Parathyroid adenoma (tissue), 2 donors: ENCODE measurements around the gene SP100.

Experiments used
- H2AFZ ChIP-seq: fragments of 300-600 bp; sonication (generic); one replicate; pipeline ENCODE4 v1.7.0; 2017; ENCODE audit warnings: antibody characterized with exemption, mild to moderate bottlenecking
- H3K27ac ChIP-seq: fragments of 300-600 bp; sonication (generic); one replicate; pipeline ENCODE4 v1.7.0; 2017
- H3K27me3 ChIP-seq: fragments of 300-600 bp; sonication (generic); one replicate; pipeline ENCODE4 v1.7.0; 2017; ENCODE audit warnings: low read length; ENCODE audit not compliant: control insufficient read depth, insufficient read depth
- H3K36me3 ChIP-seq: fragments of 300-600 bp; sonication (generic); one replicate; pipeline ENCODE4 v1.7.0; 2017; ENCODE audit warnings: low read length; ENCODE audit not compliant: control insufficient read depth, insufficient read depth
- H3K4me1 ChIP-seq: fragments of 300-600 bp; sonication (generic); one replicate; pipeline ENCODE4 v1.7.0; 2017; ENCODE audit warnings: control low read depth
- H3K4me2 ChIP-seq: fragments of 300-600 bp; sonication (generic); one replicate; pipeline ENCODE4 v1.7.0; 2017; ENCODE audit warnings: low read length
- H3K4me3 ChIP-seq: fragments of 300-600 bp; sonication (generic); one replicate; pipeline ENCODE4 v1.7.0; 2017; ENCODE audit warnings: low read depth, low read length
- H3K79me2 ChIP-seq: fragments of 300-600 bp; sonication (generic); one replicate; pipeline ENCODE4 v1.7.0; 2017; ENCODE audit warnings: control low read depth
- H3K9ac ChIP-seq: fragments of 300-600 bp; sonication (generic); one replicate; pipeline ENCODE4 v1.7.0; 2017; ENCODE audit warnings: mild to moderate bottlenecking
- H3K9me3 ChIP-seq: fragments of 300-600 bp; sonication (generic); one replicate; pipeline ENCODE4 v1.7.0; 2017; ENCODE audit warnings: low read length; ENCODE audit not compliant: control insufficient read depth
- CTCF ChIP-seq: fragments of 300-600 bp; sonication (generic); IDR thresholded peaks from one replicate; pipeline ENCODE4 v1.7.0; 2017; ENCODE audit warnings: antibody characterized with exemption, mild to moderate bottlenecking
- donor health status: primary hyperparathyroidism.

Gene SP100

GRCh38 chr2:230521386-230521785, 105.4 kb downstream of the SP100 start:
- no peaks in the 10 kb centered on the region for H3K4me1 ChIP-seq
- no peak overlapping the region for H3K27ac ChIP-seq
- H2AFZ ChIP-seq, result no peak overlapping the region
- H3K36me3 ChIP-seq, result no peaks in the 10 kb centered on the region
- no peaks in the 10 kb centered on the region for H3K27me3 ChIP-seq
- H3K79me2 ChIP-seq, result no peaks in the 10 kb centered on the region
- H3K9me3 ChIP-seq, result no peaks in the 10 kb centered on the region
- no peak overlapping the region for H3K4me2 ChIP-seq
- H3K9ac ChIP-seq, result no peak overlapping the region
- no peak for TF ChIP-seq CTCF
- H3K4me3 ChIP-seq, result no peak overlapping the region

- no peaks in the 10 kb centered on the region for H3K4me1 ChIP-seq
- no peak overlapping the region for H3K4me2 ChIP-seq
- no peak for TF ChIP-seq CTCF
- no peaks in the 10 kb centered on the region for H3K79me2 ChIP-seq
- no peaks in the 10 kb centered on the region for H3K27me3 ChIP-seq
- H2AFZ ChIP-seq, result no peak overlapping the region
- no peaks in the 10 kb centered on the region for H3K9me3 ChIP-seq
- H3K4me3 ChIP-seq, result no peak overlapping the region
- no peaks in the 10 kb centered on the region for H3K36me3 ChIP-seq
- H3K9ac ChIP-seq, result no peak overlapping the region
- no peak overlapping the region for H3K27ac ChIP-seq
These were observed 109.7 kb downstream of the SP100 start for GRCh38 chr2:230525682-230526081.

GRCh38 chr2:230537531-230537976, 121.6 kb downstream of the SP100 start:
- no peak for TF ChIP-seq CTCF
- no peak overlapping the region for H3K27ac ChIP-seq
- H3K4me2 ChIP-seq, result no peak overlapping the region
- no peaks in the 10 kb centered on the region for H3K79me2 ChIP-seq
- no peaks in the 10 kb centered on the region for H3K4me1 ChIP-seq
- no peak overlapping the region for H3K9ac ChIP-seq
- no peaks in the 10 kb centered on the region for H3K9me3 ChIP-seq
- no peak overlapping the region for H2AFZ ChIP-seq
- H3K27me3 ChIP-seq, result no peaks in the 10 kb centered on the region
- no peak overlapping the region for H3K4me3 ChIP-seq
- H3K36me3 ChIP-seq, result no peaks in the 10 kb centered on the region

- Histone ChIP-seq H2AFZ (no peak overlapping the region), H3K4me2 (no peak overlapping the region), H3K27me3 (no peaks in the 10 kb centered on the region), H3K4me3 (no peak overlapping the region), H3K36me3 (no peaks in the 10 kb centered on the region), H3K9ac (no peak overlapping the region), H3K9me3 (no peaks in the 10 kb centered on the region), H3K79me2 (no peaks in the 10 kb centered on the region), H3K27ac (no peak overlapping the region), H3K4me1 (no peaks in the 10 kb centered on the region)
- no peak for TF ChIP-seq CTCF
These were observed 124.3 kb downstream of the SP100 start for GRCh38 chr2:230540332-230540731.

GRCh38 chr2:230541934-230542380, 126.0 kb downstream of the SP100 start:
- H3K27ac ChIP-seq, result no peak overlapping the region
- TF ChIP-seq CTCF, result no peak
- H3K79me2 ChIP-seq, result no peaks in the 10 kb centered on the region
- no peaks in the 10 kb centered on the region for H3K4me1 ChIP-seq
- H3K4me2 ChIP-seq, result no peak overlapping the region
- no peak overlapping the region for H3K9ac ChIP-seq
- H3K4me3 ChIP-seq, result no peak overlapping the region
- no peaks in the 10 kb centered on the region for H3K36me3 ChIP-seq
- no peak overlapping the region for H2AFZ ChIP-seq
- no peaks in the 10 kb centered on the region for H3K27me3 ChIP-seq
- no peaks in the 10 kb centered on the region for H3K9me3 ChIP-seq
